ENCODE data around the gene PATE3.

DNA sequence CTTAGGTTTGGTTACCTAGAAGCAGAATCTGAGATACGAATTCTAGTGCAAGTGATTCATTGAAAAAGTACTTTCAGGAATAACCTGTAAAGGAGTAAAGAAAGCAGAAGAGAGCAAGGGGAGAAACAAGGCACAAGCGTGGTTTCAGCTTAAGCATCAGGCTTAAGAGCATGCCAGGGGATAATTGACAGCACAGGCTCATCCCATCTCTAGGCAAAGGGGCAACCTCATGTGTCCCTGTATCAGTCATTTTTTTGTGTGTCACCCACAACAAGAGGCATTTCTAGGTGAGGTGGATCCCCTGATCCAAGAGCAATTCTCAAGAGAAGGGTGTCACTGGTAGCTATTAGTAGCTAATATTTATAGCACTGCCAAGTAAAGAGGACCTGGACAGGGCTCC, 17.3 kb upstream of the PATE3 start:
- TF ChIP-seq, protein P1, sequence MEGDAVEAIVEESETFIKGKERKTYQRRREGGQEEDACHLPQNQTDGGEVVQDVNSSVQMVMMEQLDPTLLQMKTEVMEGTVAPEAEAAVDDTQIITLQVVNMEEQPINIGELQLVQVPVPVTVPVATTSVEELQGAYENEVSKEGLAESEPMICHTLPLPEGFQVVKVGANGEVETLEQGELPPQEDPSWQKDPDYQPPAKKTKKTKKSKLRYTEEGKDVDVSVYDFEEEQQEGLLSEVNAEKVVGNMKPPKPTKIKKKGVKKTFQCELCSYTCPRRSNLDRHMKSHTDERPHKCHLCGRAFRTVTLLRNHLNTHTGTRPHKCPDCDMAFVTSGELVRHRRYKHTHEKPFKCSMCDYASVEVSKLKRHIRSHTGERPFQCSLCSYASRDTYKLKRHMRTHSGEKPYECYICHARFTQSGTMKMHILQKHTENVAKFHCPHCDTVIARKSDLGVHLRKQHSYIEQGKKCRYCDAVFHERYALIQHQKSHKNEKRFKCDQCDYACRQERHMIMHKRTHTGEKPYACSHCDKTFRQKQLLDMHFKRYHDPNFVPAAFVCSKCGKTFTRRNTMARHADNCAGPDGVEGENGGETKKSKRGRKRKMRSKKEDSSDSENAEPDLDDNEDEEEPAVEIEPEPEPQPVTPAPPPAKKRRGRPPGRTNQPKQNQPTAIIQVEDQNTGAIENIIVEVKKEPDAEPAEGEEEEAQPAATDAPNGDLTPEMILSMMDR (conservative IDR thresholded peaks at IDR 0.05; ENCODE audit: low read depth, low read length), result no peak
- TF ChIP-seq SMC3 (IDR thresholded peaks at IDR 0.05; ENCODE audit: low read depth, low read length) (no peak), RAD21 (IDR thresholded peaks at IDR 0.05; ENCODE audit: low read length) (no peak), MXI1 (IDR thresholded peaks at IDR 0.05; ENCODE audit: borderline replicate concordance, low read depth, low read length) (no peak), POLR2A (IDR thresholded peaks at IDR 0.05; ENCODE audit: low read depth, low read length) (no peak), CEBPB (IDR thresholded peaks at IDR 0.05; ENCODE audit: low read depth, low read length) (no peak), MAFK (IDR thresholded peaks at IDR 0.05; ENCODE audit: low read depth, low read length) (no peak)
- TF ChIP-seq, protein P2, sequence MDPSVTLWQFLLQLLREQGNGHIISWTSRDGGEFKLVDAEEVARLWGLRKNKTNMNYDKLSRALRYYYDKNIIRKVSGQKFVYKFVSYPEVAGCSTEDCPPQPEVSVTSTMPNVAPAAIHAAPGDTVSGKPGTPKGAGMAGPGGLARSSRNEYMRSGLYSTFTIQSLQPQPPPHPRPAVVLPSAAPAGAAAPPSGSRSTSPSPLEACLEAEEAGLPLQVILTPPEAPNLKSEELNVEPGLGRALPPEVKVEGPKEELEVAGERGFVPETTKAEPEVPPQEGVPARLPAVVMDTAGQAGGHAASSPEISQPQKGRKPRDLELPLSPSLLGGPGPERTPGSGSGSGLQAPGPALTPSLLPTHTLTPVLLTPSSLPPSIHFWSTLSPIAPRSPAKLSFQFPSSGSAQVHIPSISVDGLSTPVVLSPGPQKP (IDR thresholded peaks at IDR 0.05; ENCODE audit: borderline replicate concordance, low read depth, low read length), result no peak
